ENCODE results near the gene PRR7.

PRR7 gene

GRCh38 chr5:177444106-177445051, 2.2 kb upstream of the PRR7 start:
- no peak for TF ChIP-seq MAX (IDR thresholded peaks at IDR 0.05)
- TF ChIP-seq RAD21 (IDR thresholded peaks at IDR 0.05; ENCODE audit: low read depth), result no peak
- no peak for TF ChIP-seq YY1 (IDR thresholded peaks at IDR 0.05; ENCODE audit: low read depth)
- TF ChIP-seq CREB1 (IDR thresholded peaks at IDR 0.05; ENCODE audit: low read depth), result no peak
- no peak for TF ChIP-seq FOXM1 (IDR thresholded peaks at IDR 0.05; ENCODE audit: borderline replicate concordance, low read depth)
- no peak for TF ChIP-seq USF1 (IDR thresholded peaks at IDR 0.05)
- TF ChIP-seq EGR1 (IDR thresholded peaks at IDR 0.05), result no peak
- TF ChIP-seq NFIC (IDR thresholded peaks at IDR 0.05), result no peak
- TF ChIP-seq ZBTB7A (IDR thresholded peaks at IDR 0.05; ENCODE audit: low read depth), result no peak
- no peak for TF ChIP-seq TEAD4 (IDR thresholded peaks at IDR 0.05)
- TF ChIP-seq TAF1 (IDR thresholded peaks at IDR 0.05; ENCODE audit: low read depth), result no peak
- TF ChIP-seq REST (IDR thresholded peaks at IDR 0.05; ENCODE audit: low read depth), result no peak
- no peak for TF ChIP-seq EP300 (IDR thresholded peaks at IDR 0.05; ENCODE audit: borderline replicate concordance)
- TF ChIP-seq TCF12 (IDR thresholded peaks at IDR 0.05; ENCODE audit: low read depth), result no peak
- TF ChIP-seq CEBPB (IDR thresholded peaks at IDR 0.05), result no peak

- TF ChIP-seq RAD21 (IDR thresholded peaks at IDR 0.05; ENCODE audit: low read depth) (no peak), ZBTB7A (IDR thresholded peaks at IDR 0.05; ENCODE audit: low read depth) (no peak)
Observed at GRCh38 chr5:177445052-177445916, 1.3 kb upstream of the PRR7 start.

- TF ChIP-seq NFIC (IDR thresholded peaks at IDR 0.05) (no peak), CREB1 (IDR thresholded peaks at IDR 0.05; ENCODE audit: low read depth) (no peak), FOXM1 (IDR thresholded peaks at IDR 0.05; ENCODE audit: borderline replicate concordance, low read depth) (no peak), TCF12 (IDR thresholded peaks at IDR 0.05; ENCODE audit: low read depth) (no peak), USF1 (IDR thresholded peaks at IDR 0.05) (no peak), REST (IDR thresholded peaks at IDR 0.05; ENCODE audit: low read depth) (no peak), RAD21 (IDR thresholded peaks at IDR 0.05; ENCODE audit: low read depth) (no peak), EGR1 (IDR thresholded peaks at IDR 0.05) (no peak), TEAD4 (IDR thresholded peaks at IDR 0.05) (no peak), YY1 (IDR thresholded peaks at IDR 0.05; ENCODE audit: low read depth) (no peak)
Observed at GRCh38 chr5:177445917-177446199, 756 bp upstream of the PRR7 start.

- TF ChIP-seq ZBTB7A (IDR thresholded peaks at IDR 0.05; ENCODE audit: low read depth) (peak; percentile 53; the same call in 1 of the 2 replicates), MAX (IDR thresholded peaks at IDR 0.05) (peak; percentile 51; the same call in 1 of the 2 replicates), REST (IDR thresholded peaks at IDR 0.05; ENCODE audit: low read depth) (no peak), USF1 (IDR thresholded peaks at IDR 0.05) (peak; percentile 43), EGR1 (IDR thresholded peaks at IDR 0.05) (0 out of 2 replicates have a peak, but pooled peaks have one; percentile 15), EP300 (IDR thresholded peaks at IDR 0.05; ENCODE audit: borderline replicate concordance) (no peak)
Observed at GRCh38 chr5:177447066-177447610, 524 bp downstream of the PRR7 start.

Data from Ishikawa (cell line).